Endothelial cell of umbilical vein (primary cell): ENCODE data around the gene RNASEH2A. TPM values are rescaled to one million over a fixed set of nuclear protein-coding genes. Genes with fewer than 3 reads are reported as not detected.

Experiments used
- BruUV-seq: library from RNA; stranded (reverse); fragments of 400-500 nt; replicated peaks from 2 replicates; lab custom pipeline; 2021; lab: Mats Ljungman, UMichigan
- CTCF ChIA-PET: fragments of 300-600, 350-600 bp; sonication (Branson Sonifier 250); formaldehyde crosslinking; loops from one replicate; lab custom pipeline; 2021; ENCODE audit warnings: antibody characterized with exemption, inconsistent platforms; lab: Charles Lee
- POLR2A ChIA-PET: fragments of 300-600, 350-600 bp; sonication (Branson Sonifier 250); formaldehyde crosslinking; loops from one replicate; lab custom pipeline; 2021; ENCODE audit warnings: antibody characterized with exemption, inconsistent platforms; lab: Charles Lee
- DNase-seq: peaks from one replicate; pipeline ENCODE4 v3.0.0-alpha.2; 2011; ENCODE audit warnings: low read depth, low spot score
- FAIRE-seq: peaks from 2 replicates; lab custom pipeline; 2011; peaks lifted over from hg19 to GRCh38; lab: Jason Lieb, UNC
- H2AFZ ChIP-seq: 2 replicates; pipeline ENCODE4 v1.6.0; 2012; ENCODE audit warnings: low read depth, low read length, control low read depth, inconsistent platforms
- H3K27ac ChIP-seq: 2 replicates; pipeline ENCODE4 v1.5.1; 2011; ENCODE audit warnings: low read depth, mild to moderate bottlenecking, control low read depth, low read length, moderate library complexity; ENCODE audit not compliant: insufficient read depth
- H3K27me3 ChIP-seq, 2 experiments: 2 replicates each; pipeline versions ENCODE4 v1.6.0 to v1.6.1; 2011; ENCODE audit warnings: low read length in 2 of 2, mixed read lengths in 1 of 2; ENCODE audit not compliant: control insufficient read depth in 2 of 2, insufficient read depth in 2 of 2
- H3K36me3 ChIP-seq, 2 experiments: 2 replicates in 1 of 2; 3 replicates in 1 of 2; pipeline ENCODE4 v1.5.1; 2011; ENCODE audit warnings: low read length in 2 of 2, mild to moderate bottlenecking in 1 of 2, moderate library complexity in 1 of 2; ENCODE audit not compliant: control insufficient read depth in 2 of 2, insufficient read depth in 2 of 2; ENCODE audit errors: extremely low read depth in 1 of 2
- H3K4me1 ChIP-seq: 3 replicates; pipeline ENCODE4 v1.5.1; 2011; ENCODE audit warnings: mild to moderate bottlenecking, low read length; ENCODE audit not compliant: control insufficient read depth, insufficient read depth; ENCODE audit errors: extremely low read depth
- H3K4me2 ChIP-seq: 2 replicates; pipeline ENCODE4 v1.6.1; 2011; ENCODE audit warnings: low read length, control low read depth, mixed read lengths; ENCODE audit not compliant: insufficient read depth
- H3K4me3 ChIP-seq, 3 experiments: fragments of 200-600 bp in 1 of 3; sonication (generic), shearing (Covaris generic) in 1 of 3; replicated peaks in 1 of 3; 2 replicates each; pipeline ENCODE4 v1.5.1; 2011 to 2016; ENCODE audit warnings: control low read depth in 3 of 3, low read length in 3 of 3, mild to moderate bottlenecking in 2 of 3, inconsistent platforms in 1 of 3, low read depth in 1 of 3, moderate library complexity in 1 of 3; ENCODE audit not compliant: insufficient read depth in 1 of 3
- H3K79me2 ChIP-seq: 2 replicates; pipeline ENCODE4 v1.6.0; 2012; ENCODE audit warnings: low read length, inconsistent platforms; ENCODE audit not compliant: control insufficient read depth, insufficient read depth
- H3K9ac ChIP-seq: replicated peaks from 2 replicates; pipeline ENCODE3; 2011; ENCODE audit warnings: low read length, control low read depth; ENCODE audit not compliant: insufficient read depth; ENCODE audit errors: extremely low read depth
- H3K9me1 ChIP-seq: replicated peaks from 3 replicates; pipeline ENCODE4 v1.6.0; 2011; ENCODE audit warnings: mild to moderate bottlenecking, low read length; ENCODE audit not compliant: control insufficient read depth, insufficient read depth; ENCODE audit errors: extremely low read depth
- H3K9me3 ChIP-seq: replicated peaks from 2 replicates; pipeline ENCODE4 v1.5.1; 2012; ENCODE audit warnings: low read length, inconsistent platforms; ENCODE audit not compliant: control insufficient read depth, insufficient read depth
- H4K20me1 ChIP-seq: replicated peaks from 2 replicates; pipeline ENCODE3; 2011; ENCODE audit warnings: mild to moderate bottlenecking, low read length; ENCODE audit not compliant: control insufficient read depth, insufficient read depth; ENCODE audit errors: extremely low read depth
- EZH2 ChIP-seq: IDR thresholded peaks from 2 replicates; pipeline ENCODE4 v1.6.1; 2012; ENCODE audit warnings: borderline replicate concordance, low read depth, mild to moderate bottlenecking, moderate library complexity, low read length, inconsistent platforms; ENCODE audit not compliant: severe bottlenecking
- FOS ChIP-seq: IDR thresholded peaks from 2 replicates; pipeline ENCODE4 v1.6.1; 2011; ENCODE audit warnings: mild to moderate bottlenecking, low read length, moderate library complexity, borderline replicate concordance; ENCODE audit not compliant: insufficient read depth
- JUN ChIP-seq: IDR thresholded peaks from 2 replicates; pipeline ENCODE4 v1.6.1; 2011; ENCODE audit warnings: borderline replicate concordance, low read depth; ENCODE audit not compliant: insufficient read length, insufficient read depth
- POLR2AphosphoS5 ChIP-seq: IDR thresholded peaks from 2 replicates; pipeline ENCODE4 v1.6.1; 2012; ENCODE audit warnings: low read depth, mild to moderate bottlenecking, control low read depth, low read length, moderate library complexity; ENCODE audit not compliant: insufficient read depth
- dilution Hi-C: fragments of 300-500 bp; cut with MboI; formaldehyde crosslinking; loops from one replicate; pipeline ENCODE4 v1.15.0; 2019; ENCODE audit warnings: low sequenced_read_pairs; ENCODE audit not compliant: extremely low pct_ligation_motif_present
- intact Hi-C: fragments of 100-400 bp; cut with micrococcal nuclease; formaldehyde crosslinking; loops from one replicate; pipeline ENCODE4 v1.10.0; 2022
- polyA plus RNA-seq, 4 experiments: library from polyadenylated mRNA; depleted of rRNA in 3 of 4; stranded (reverse) in 3 of 4; unstranded in 1 of 4; fragments of >200 nt; gene quantifications; 2 replicates each; pipeline versions ENCODE4 v1.2.1 to v1.2.3, GENCODE V29; 2011 to 2012; ENCODE audit warnings: missing spikeins in 1 of 4
- total RNA-seq: library from RNA; stranded (reverse); gene quantifications from 2 replicates; pipeline ENCODE4 v1.2.3, GENCODE V29; 2021
- TF ChIP-seq, protein P1 (sequence below): IDR thresholded peaks from 2 replicates; pipeline ENCODE4 v1.6.1; 2011; ENCODE audit not compliant: insufficient read depth, insufficient read length

Gene RNASEH2A
- total and polyA plus RNA-seq, 2 donors (not counting 3 experiments of a cell fraction or from before 2014, with no cell fraction given) = 25.6 to 45.4 TPM

DNA sequence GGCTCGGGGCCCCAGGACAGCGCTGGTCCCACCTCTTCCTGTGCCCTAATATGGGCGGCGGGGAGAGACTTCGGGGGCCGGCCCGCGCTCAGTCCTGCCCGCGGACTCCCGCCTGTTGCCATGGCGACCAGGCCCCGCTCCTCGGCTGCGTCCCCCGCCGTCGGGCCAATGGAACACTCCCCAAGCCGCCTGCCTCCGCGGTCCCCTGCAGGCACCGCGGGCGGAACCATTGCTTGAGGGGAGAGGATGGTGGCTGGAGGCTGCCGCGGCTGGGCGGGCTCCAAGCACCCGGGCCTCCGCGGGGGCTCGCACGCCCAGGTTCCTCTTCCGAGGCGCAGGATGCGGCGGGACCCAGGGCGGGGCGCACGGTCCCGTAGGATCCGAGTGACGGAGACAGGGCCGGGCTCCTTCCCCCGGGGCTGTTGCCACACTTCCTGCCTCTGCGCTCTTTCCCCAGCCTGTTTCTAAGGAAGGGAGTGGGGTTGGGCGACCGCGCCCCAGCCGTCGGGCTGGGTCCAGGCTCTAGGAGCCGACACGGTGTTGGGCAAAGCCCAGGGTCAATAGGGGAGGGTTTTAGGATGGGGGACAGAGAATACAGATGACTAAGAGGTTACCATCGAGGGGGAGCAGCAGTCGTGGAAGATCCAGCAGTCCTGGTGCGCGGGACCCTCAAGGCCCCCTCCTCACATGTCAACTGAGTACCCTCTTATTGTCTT is 16.3 kb upstream of the RNASEH2A start:
- dilution Hi-C loops (no loop called here), intact Hi-C loops (loop anchor here (10.0 kb wide), 1 partner anchor 145 kb away; the partner anchor contains the start of genes CALR and FARSA)
- Histone ChIP-seq H3K36me3 (no peaks in the 10 kb centered on the region), H3K9me3 (no peaks in the 10 kb centered on the region), H3K27ac (peak overlapping the region; percentile 65), H3K9me1 (no peaks in the 10 kb centered on the region), H3K4me3 (peak overlapping the region; percentile 16 to 44 (median 37)), H4K20me1 (no peaks in the 10 kb centered on the region), H2AFZ (peak overlapping the region; percentile 71), H3K4me1 (peaks cover 35% of the 10 kb centered on the region), H3K9ac (peak overlapping the region; percentile 66), H3K79me2 (peaks cover 14% of the 10 kb centered on the region), H3K27me3 (no peaks in the 10 kb centered on the region), H3K4me2 (peak overlapping the region; percentile 61)
- TF ChIP-seq POLR2AphosphoS5 = peak; percentile 52
- no peak for TF ChIP-seq JUN
- no peak for TF ChIP-seq EZH2
- ChIA-PET CTCF (interaction anchor here (0.9 to 13.8 kb wide), 6 partner anchors 12 to 30 kb away, joined by 3 to 524 read pairs (median 28); partner anchors contain the start of gene HOOK2), POLR2A (interaction anchor here (1.1 to 4.1 kb wide), 3 partner anchors 8 to 30 kb away, joined by 3 to 73 read pairs (median 4); no protein-coding TSS in a partner anchor)
- FAIRE-seq = peak; percentile 88
- BruUV-seq = no TSS peak
- peak; percentile 91 for DNase-seq

DNA sequence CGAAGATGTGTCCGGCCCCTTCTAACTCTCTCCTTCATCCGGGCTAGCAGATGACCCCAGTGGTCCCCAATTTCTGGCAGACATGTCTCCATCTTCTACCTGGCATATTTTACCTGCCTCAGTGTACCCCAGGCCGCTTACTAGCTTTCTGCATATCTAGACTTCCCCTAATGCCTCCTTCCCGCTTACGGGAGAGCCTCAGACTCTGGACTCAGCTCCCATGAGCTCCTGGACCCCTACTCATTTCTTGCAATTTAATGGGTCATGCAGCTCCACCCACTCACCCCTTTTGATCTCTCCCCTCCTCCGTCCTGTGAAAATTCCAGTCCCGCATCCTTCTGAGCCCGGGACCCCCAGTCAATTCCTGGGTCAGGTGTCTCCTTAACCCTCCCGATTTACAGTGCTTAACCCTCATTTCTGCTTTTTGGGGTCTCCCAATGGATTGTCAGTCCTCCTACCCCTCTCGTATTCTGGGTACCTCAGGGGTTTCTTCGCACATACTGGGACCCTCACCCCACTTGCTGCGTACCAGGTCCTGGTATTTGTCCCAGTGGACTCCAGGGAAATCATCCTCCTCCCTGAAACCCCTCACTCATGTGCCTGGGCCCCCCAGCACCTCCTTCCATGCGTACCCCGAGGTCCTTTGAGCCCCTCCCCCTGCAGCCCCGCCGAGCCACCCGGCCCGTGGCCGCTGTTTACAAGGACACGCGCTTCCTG is 15.6 kb upstream of the RNASEH2A start:
- ChIA-PET CTCF (interaction anchor here (1.0 to 13.8 kb wide), 5 partner anchors 8 to 57 kb away, joined by 3 to 524 read pairs (median 21); partner anchors contain the start of gene HOOK2), POLR2A (interaction anchor here (0.9 to 4.1 kb wide), 13 partner anchors 8 to 359 kb away, joined by 3 to 94 read pairs (median 5); partner anchors contain the start of genes HOOK2, IER2 and STX10)
- Histone ChIP-seq H3K9me3 (no peaks in the 10 kb centered on the region), H3K36me3 (no peaks in the 10 kb centered on the region), H3K4me2 (peak overlapping the region; percentile 61), H3K4me3 (peak overlapping the region in 2 of 3 experiments; percentile 37 to 44), H4K20me1 (no peaks in the 10 kb centered on the region), H3K79me2 (peaks cover 14% of the 10 kb centered on the region), H3K27ac (peak overlapping the region; percentile 65), H3K27me3 (no peaks in the 10 kb centered on the region), H3K4me1 (peaks cover 35% of the 10 kb centered on the region), H2AFZ (no peak overlapping the region), H3K9ac (peak overlapping the region; percentile 66), H3K9me1 (no peaks in the 10 kb centered on the region)
- DNase-seq (no peak), FAIRE-seq (no peak)
- TF ChIP-seq, protein P1, sequence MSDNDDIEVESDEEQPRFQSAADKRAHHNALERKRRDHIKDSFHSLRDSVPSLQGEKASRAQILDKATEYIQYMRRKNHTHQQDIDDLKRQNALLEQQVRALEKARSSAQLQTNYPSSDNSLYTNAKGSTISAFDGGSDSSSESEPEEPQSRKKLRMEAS = peak; percentile 66
- TF ChIP-seq FOS = no peak
- dilution Hi-C loops (no loop called here), intact Hi-C loops (loop anchor here (1.0 kb wide), 1 partner anchor 8 kb away; no protein-coding TSS in a partner anchor)
- BruUV-seq = no TSS peak
